ENCODE data around the gene TMEM35B. TPM values are rescaled to one million over a fixed set of nuclear protein-coding genes. Genes with fewer than 3 reads are reported as not detected.

The TMEM35B gene
- total RNA-seq, result 35.9 and 39.0 TPM in 2 replicates

DNA sequence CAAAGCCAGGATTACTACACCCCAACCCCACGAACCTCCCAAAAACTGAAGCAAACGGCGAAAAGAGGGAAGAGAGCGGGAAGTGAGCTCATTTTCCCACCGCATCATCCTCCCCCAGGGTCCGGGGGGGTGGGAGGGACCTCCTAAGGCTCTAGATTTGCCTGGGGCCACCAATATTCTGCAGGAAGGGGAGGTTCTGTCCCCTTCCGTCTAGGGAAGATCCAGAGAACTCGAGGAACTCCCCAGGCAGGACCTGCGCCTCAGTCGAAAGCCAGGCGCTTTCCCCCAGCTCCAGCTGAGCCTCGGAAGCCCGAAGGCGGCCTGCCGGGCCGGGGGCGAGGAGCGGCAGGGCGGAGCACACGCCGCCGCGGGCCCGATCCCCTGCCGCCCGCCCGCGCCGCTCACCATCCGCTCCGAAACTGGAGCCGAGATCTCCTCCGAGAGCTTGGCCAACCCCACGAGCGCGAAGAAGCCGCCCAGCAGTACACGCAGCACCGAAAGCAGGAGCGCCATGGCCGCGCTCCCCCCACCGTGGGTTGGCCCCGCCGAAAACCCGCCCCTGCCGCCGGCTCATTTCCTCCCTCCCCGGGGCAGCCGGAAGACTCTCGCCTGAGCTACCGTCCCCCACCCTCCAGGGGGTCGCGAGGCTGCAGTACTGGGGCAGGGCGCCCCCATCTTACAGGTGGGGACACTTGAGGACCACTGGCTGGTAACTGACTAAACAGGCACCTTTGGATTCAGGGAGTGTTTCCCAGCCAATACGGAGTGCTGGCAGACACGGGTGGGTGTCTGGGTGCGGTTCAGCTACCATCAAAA, at the start of gene TMEM35B:
TSS of gene TMEM35B (minus strand) at position 555 of the 816 bp plus-strand sequence. CDS start at position 513, 42 bp downstream.

Other genes starting within 250 kb of the TMEM35B start
- 0.15 TPM in 1 of 2 replicates, not detected in the other for gene GJB5, start 230.3 kb downstream of the TMEM35B start, total RNA-seq
- gene GJB4, start 225.6 kb downstream of the TMEM35B start, total RNA-seq, result not detected in 2 replicates
- gene GJB3, start 204.1 kb downstream of the TMEM35B start, total RNA-seq, result not detected in 2 replicates
- gene GJA4, start 192.3 kb downstream of the TMEM35B start, total RNA-seq, result 0.15 TPM in 1 of 2 replicates, not detected in the other
- 22.8 and 38.5 TPM in 2 replicates for gene SMIM12, start 125.6 kb downstream of the TMEM35B start, total RNA-seq
- gene DLGAP3, start 55.7 kb downstream of the TMEM35B start, total RNA-seq, result 0.17 TPM in 1 of 2 replicates, not detected in the other
- gene ZMYM6, start 46.6 kb upstream of the TMEM35B start, total RNA-seq, result 19.6 and 22.8 TPM in 2 replicates
- gene ZMYM1, start 94.0 kb upstream of the TMEM35B start, total RNA-seq, result 14.9 and 23.1 TPM in 2 replicates
- 111 and 271 TPM in 2 replicates for gene SFPQ, start 207.8 kb upstream of the TMEM35B start, total RNA-seq